GM18870 (cell line): ENCODE data around the gene TBC1D22A.

ENCODE experiments used
- ATAC-seq: cut with Tn5 transposase; IDR thresholded peaks from one replicate; pipeline ENCODE4 v1.9.1; 2021; ENCODE audit warnings: moderate library complexity; ENCODE audit not compliant: unreplicated experiment

The TBC1D22A gene

GRCh38 chr22:47005506-47006408 is 243.3 kb downstream of the TBC1D22A start:
- ATAC-seq = no peak

GRCh38 chr22:47006433-47006832 is 244.0 kb downstream of the TBC1D22A start:
- ATAC-seq = no peak

- no peak for ATAC-seq
These were observed 244.4 kb downstream of the TBC1D22A start for GRCh38 chr22:47006869-47007268.

- no peak for ATAC-seq
These were observed 245.0 kb downstream of the TBC1D22A start for GRCh38 chr22:47007496-47007895.

- ATAC-seq = no peak
These were observed 245.9 kb downstream of the TBC1D22A start for GRCh38 chr22:47008208-47008885.

- no peak for ATAC-seq
These were observed 247.1 kb downstream of the TBC1D22A start for GRCh38 chr22:47009304-47010101.

- no peak for ATAC-seq
These were observed 247.8 kb downstream of the TBC1D22A start for GRCh38 chr22:47010211-47010610.

- ATAC-seq = no peak
These were observed 248.8 kb downstream of the TBC1D22A start for GRCh38 chr22:47011131-47011858.

GRCh38 chr22:47011859-47012258 is 249.4 kb downstream of the TBC1D22A start:
- no peak for ATAC-seq

GRCh38 chr22:47012589-47013370 is 250.3 kb downstream of the TBC1D22A start:
- no peak for ATAC-seq

GRCh38 chr22:47013861-47014635 is 251.6 kb downstream of the TBC1D22A start:
- ATAC-seq = no peak

GRCh38 chr22:47014636-47015345 is 252.3 kb downstream of the TBC1D22A start:
- no peak for ATAC-seq

GRCh38 chr22:47015589-47016178 is 253.2 kb downstream of the TBC1D22A start:
- ATAC-seq = no peak

GRCh38 chr22:47016631-47017030 is 254.2 kb downstream of the TBC1D22A start:
- no peak for ATAC-seq

GRCh38 chr22:47017245-47017644 is 254.8 kb downstream of the TBC1D22A start:
- ATAC-seq = no peak

- ATAC-seq = no peak
These were observed 255.8 kb downstream of the TBC1D22A start for GRCh38 chr22:47018010-47018910.
